ENCODE results near the gene JUNB. TPM values are rescaled to one million over a fixed set of nuclear protein-coding genes. Genes with fewer than 3 reads are reported as not detected.

JUNB gene
- total RNA-seq, 1 experiment from 2014 or later: 49.7 TPM

DNA sequence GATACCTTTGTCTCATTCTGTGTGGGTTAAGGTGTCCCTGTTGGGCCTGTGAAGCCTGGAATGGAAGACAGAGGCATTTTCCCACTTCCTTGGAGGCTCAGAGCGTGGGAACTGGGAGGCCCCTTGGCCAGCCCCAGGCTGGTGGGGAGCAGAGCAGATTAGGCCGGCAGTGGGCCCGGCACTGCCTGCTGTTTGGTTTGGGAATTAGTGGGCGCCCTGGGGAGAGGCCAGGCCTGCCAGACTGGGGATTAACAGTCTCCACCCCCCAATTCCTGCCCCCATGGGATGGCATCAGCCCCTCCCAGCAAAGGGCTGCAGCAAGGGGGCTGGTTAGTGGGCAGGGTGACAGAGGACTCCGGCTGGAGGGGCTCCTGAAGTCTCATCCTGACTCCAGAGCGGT, 42.8 kb upstream of the JUNB start:
- CTCF ChIA-PET: interaction anchor here (0.6 kb wide), 1 partner anchor 103 kb away, joined by 4 read pairs; no protein-coding TSS in a partner anchor

DNA sequence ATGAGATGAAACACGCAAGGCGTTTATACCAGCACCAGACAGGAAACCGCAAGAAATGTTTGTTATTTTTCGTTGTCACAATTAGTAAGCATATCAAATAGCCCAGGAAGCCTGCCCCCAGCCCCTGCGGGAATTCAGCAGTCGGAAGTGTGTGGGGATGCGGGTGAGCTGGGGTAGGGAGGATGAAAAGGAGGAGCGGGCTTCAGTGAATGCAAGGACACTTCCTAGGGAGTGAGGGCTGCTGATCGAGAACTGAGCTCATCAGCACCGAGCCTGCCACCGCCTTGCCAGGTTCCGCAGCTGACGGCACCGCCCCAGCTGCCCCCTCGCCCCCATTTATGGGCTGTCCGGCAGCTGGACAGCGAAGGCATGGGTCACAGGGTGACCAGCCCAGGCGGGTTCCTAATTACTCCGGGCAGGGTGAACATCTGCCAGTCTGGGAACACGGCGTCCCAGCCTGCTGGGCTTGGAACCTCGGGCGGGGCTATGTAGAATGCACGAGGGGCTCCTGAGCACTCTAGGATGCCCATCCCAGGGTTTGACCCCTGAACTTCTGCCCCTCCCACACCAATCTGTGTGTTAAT, 41.3 kb upstream of the JUNB start:
- in situ Hi-C loops (cut with HindIII; ENCODE audit: low pct_unique_long_range_greater_than_20kb, low sequenced_read_pairs): no loop called here
- ChIA-PET POLR2A (interaction anchor here (0.7 kb wide), 1 partner anchor 13 kb away, joined by 4 read pairs; the partner anchor contains the start of gene GET3), CTCF (no interaction called here)
- no peak for TF ChIP-seq TCF7L2 (IDR thresholded peaks at IDR 0.05; ENCODE audit: low read depth, low read length)
- no peak for TF ChIP-seq SIN3A (IDR thresholded peaks at IDR 0.05; ENCODE audit: borderline replicate concordance, insufficient read depth, low read depth, low read length)
- TF ChIP-seq, protein P1, sequence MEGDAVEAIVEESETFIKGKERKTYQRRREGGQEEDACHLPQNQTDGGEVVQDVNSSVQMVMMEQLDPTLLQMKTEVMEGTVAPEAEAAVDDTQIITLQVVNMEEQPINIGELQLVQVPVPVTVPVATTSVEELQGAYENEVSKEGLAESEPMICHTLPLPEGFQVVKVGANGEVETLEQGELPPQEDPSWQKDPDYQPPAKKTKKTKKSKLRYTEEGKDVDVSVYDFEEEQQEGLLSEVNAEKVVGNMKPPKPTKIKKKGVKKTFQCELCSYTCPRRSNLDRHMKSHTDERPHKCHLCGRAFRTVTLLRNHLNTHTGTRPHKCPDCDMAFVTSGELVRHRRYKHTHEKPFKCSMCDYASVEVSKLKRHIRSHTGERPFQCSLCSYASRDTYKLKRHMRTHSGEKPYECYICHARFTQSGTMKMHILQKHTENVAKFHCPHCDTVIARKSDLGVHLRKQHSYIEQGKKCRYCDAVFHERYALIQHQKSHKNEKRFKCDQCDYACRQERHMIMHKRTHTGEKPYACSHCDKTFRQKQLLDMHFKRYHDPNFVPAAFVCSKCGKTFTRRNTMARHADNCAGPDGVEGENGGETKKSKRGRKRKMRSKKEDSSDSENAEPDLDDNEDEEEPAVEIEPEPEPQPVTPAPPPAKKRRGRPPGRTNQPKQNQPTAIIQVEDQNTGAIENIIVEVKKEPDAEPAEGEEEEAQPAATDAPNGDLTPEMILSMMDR (IDR thresholded peaks at IDR 0.05): no peak
- H3K36me3 ChIP-seq (ENCODE audit: control insufficient read depth, insufficient read depth, low read length): no peaks in the 10 kb centered on the region
- intact Hi-C loops (cut with micrococcal nuclease; ENCODE audit: unreplicated experiment): no loop called here
- no peak overlapping the region for H3K27ac ChIP-seq (ENCODE audit: low read length)
- no peaks in the 10 kb centered on the region for H3K27me3 ChIP-seq (ENCODE audit: control insufficient read depth, insufficient read depth, low read length)
- peaks cover 4% of the 10 kb centered on the region for H3K4me1 ChIP-seq (ENCODE audit: control insufficient read depth, insufficient read depth, low read length)
- H3K4me3 ChIP-seq (ENCODE audit: low read depth in 2 of 2, low read length in 2 of 2): peak overlapping the region in 1 of 2 experiments; percentile 14; a peak in 1 of 4 replicates
- ATAC-seq: peak; percentile 42
- DNase-seq (ENCODE audit: low read depth, low spot score): no peak
- no peaks in the 10 kb centered on the region for H3K9me3 ChIP-seq (ENCODE audit: control insufficient read depth, insufficient read depth, low read depth, low read length)
- BruUV-seq (replicated peaks): no TSS peak

More for the DNA sequence above, 42.8 kb upstream of the JUNB start:
- no peaks in the 10 kb centered on the region for H3K27me3 ChIP-seq (ENCODE audit: control insufficient read depth, insufficient read depth, low read length)
- intact Hi-C loops (cut with micrococcal nuclease; ENCODE audit: unreplicated experiment): no loop called here
- in situ Hi-C loops (cut with HindIII; ENCODE audit: low pct_unique_long_range_greater_than_20kb, low sequenced_read_pairs): no loop called here
- H3K27ac ChIP-seq (ENCODE audit: low read length): no peak overlapping the region
- BruUV-seq (replicated peaks): no TSS peak
- H3K9me3 ChIP-seq (ENCODE audit: control insufficient read depth, insufficient read depth, low read depth, low read length): no peaks in the 10 kb centered on the region
- H3K36me3 ChIP-seq (ENCODE audit: control insufficient read depth, insufficient read depth, low read length): no peaks in the 10 kb centered on the region
- no peak overlapping the region for H3K4me3 ChIP-seq (ENCODE audit: low read depth in 2 of 2, low read length in 2 of 2)
- DNase-seq (ENCODE audit: low read depth, low spot score) (no peak), ATAC-seq (0 out of 2 replicates have a peak, but pooled peaks have one; percentile 3)
- H3K4me1 ChIP-seq (ENCODE audit: control insufficient read depth, insufficient read depth, low read length): peaks cover 4% of the 10 kb centered on the region
- POLR2A ChIA-PET: no interaction called here
- TF ChIP-seq TCF7L2 (IDR thresholded peaks at IDR 0.05; ENCODE audit: low read depth, low read length): no peak

GRCh38 chr19:12750851-12751250, 40.4 kb upstream of the JUNB start:
- H3K4me3 ChIP-seq (ENCODE audit: low read depth in 2 of 2, low read length in 2 of 2): no peak overlapping the region
- ChIA-PET POLR2A (interaction anchor here (0.5 kb wide), 1 partner anchor 35 kb away, joined by 5 read pairs; no protein-coding TSS in a partner anchor), CTCF (no interaction called here)
- no TSS peak for BruUV-seq (replicated peaks)
- ATAC-seq (no peak), DNase-seq (ENCODE audit: low read depth, low spot score) (no peak)
- H3K27ac ChIP-seq (ENCODE audit: low read length): no peak overlapping the region
- TF ChIP-seq POLR2AphosphoS5 (IDR thresholded peaks at IDR 0.05; ENCODE audit: low read depth, low read length) (no peak), TCF7L2 (IDR thresholded peaks at IDR 0.05; ENCODE audit: low read depth, low read length) (no peak), REST (IDR thresholded peaks at IDR 0.05; ENCODE audit: insufficient read depth in 1 of 2, low read depth in 2 of 2, low read length in 1 of 2) (no peak), SIN3A (IDR thresholded peaks at IDR 0.05; ENCODE audit: borderline replicate concordance, insufficient read depth, low read depth, low read length) (no peak)
- TF ChIP-seq, protein P1 (IDR thresholded peaks at IDR 0.05): no peak
- no peaks in the 10 kb centered on the region for H3K27me3 ChIP-seq (ENCODE audit: control insufficient read depth, insufficient read depth, low read length)
- peaks cover 4% of the 10 kb centered on the region for H3K4me1 ChIP-seq (ENCODE audit: control insufficient read depth, insufficient read depth, low read length)
- in situ Hi-C loops (cut with HindIII; ENCODE audit: low pct_unique_long_range_greater_than_20kb, low sequenced_read_pairs): no loop called here
- H3K36me3 ChIP-seq (ENCODE audit: control insufficient read depth, insufficient read depth, low read length): no peaks in the 10 kb centered on the region
- no peaks in the 10 kb centered on the region for H3K9me3 ChIP-seq (ENCODE audit: control insufficient read depth, insufficient read depth, low read depth, low read length)
- intact Hi-C loops (cut with micrococcal nuclease; ENCODE audit: unreplicated experiment): no loop called here
